IMR-90 (cell line): Measurements from ENCODE around the gene YJEFN3. TPM values are rescaled to one million over a fixed set of nuclear protein-coding genes. Genes with fewer than 3 reads are reported as not detected.
A peak's percentile ranks its signal among the peaks of the same experiment; 100 is the strongest.

Experiments used
- ATAC-seq: fragments of 200-7000 bp; cut with Tn5 transposase; 2 replicates; pipeline ENCODE4 v1.9.1; 2020; ENCODE audit warnings: low read depth, mild to moderate bottlenecking, moderate library complexity
- BruUV-seq: library from RNA; stranded (reverse); fragments of 400-500 nt; replicated peaks from 2 replicates; lab custom pipeline; 2021; lab: Mats Ljungman, UMichigan
- CTCF ChIA-PET: fragments of 300-600 bp; formaldehyde crosslinking; extraction: SDS; loops from one replicate; lab custom pipeline; 2021; ENCODE audit warnings: antibody characterized with exemption; lab: Yijun Ruan, JAX
- POLR2A ChIA-PET: fragments of 300-600 bp; sonication (Branson Sonifier 250); formaldehyde crosslinking; loops from one replicate; lab custom pipeline; 2022; ENCODE audit warnings: antibody characterized with exemption; ENCODE audit not compliant: unreplicated experiment; lab: Charles Lee
- DNase-seq: peaks from one replicate; pipeline ENCODE4 v3.0.0; 2013
- H2AFZ ChIP-seq: replicated peaks from 2 replicates; pipeline ENCODE3; 2013; ENCODE audit warnings: low read length, mild to moderate bottlenecking; ENCODE audit not compliant: poor library complexity
- H2AK5ac ChIP-seq: 2 replicates; pipeline ENCODE4 v1.6.1; 2013; ENCODE audit warnings: low read depth, low read length, inconsistent platforms
- H2AK9ac ChIP-seq: replicated peaks from 2 replicates; pipeline ENCODE3; 2013; ENCODE audit warnings: mild to moderate bottlenecking, low read depth, low read length, moderate library complexity; ENCODE audit not compliant: poor library complexity
- H2BK120ac ChIP-seq: 2 replicates; pipeline ENCODE4 v1.6.1; 2013; ENCODE audit warnings: low read depth, low read length, inconsistent platforms
- H2BK15ac ChIP-seq: 3 replicates; pipeline ENCODE4 v1.6.1; 2013; ENCODE audit warnings: low read depth, low read length, inconsistent platforms
- H2BK20ac ChIP-seq: 2 replicates; pipeline ENCODE4 v1.6.1; 2013; ENCODE audit warnings: low read depth, mild to moderate bottlenecking, inconsistent platforms, low read length, moderate library complexity
- H2BK5ac ChIP-seq: 2 replicates; pipeline ENCODE4 v1.6.1; 2013; ENCODE audit warnings: mild to moderate bottlenecking, low read depth, low read length, inconsistent platforms; ENCODE audit not compliant: poor library complexity, severe bottlenecking
- H3K14ac ChIP-seq: replicated peaks from 2 replicates; pipeline ENCODE4 v1.6.1; 2013; ENCODE audit warnings: low read depth, low read length, inconsistent platforms
- H3K18ac ChIP-seq: 2 replicates; pipeline ENCODE4 v1.6.1; 2013; ENCODE audit warnings: low read depth, low read length, control low read depth
- H3K23ac ChIP-seq: 2 replicates; pipeline ENCODE4 v1.6.1; 2013; ENCODE audit warnings: low read depth, low read length, inconsistent platforms
- H3K27ac ChIP-seq: 2 replicates; pipeline ENCODE4 v1.5.1; 2013; ENCODE audit warnings: mild to moderate bottlenecking, control low read depth, low read length; ENCODE audit not compliant: insufficient read depth
- H3K27me3 ChIP-seq: 2 replicates; pipeline ENCODE4 v1.6.1; 2013; ENCODE audit warnings: low read length; ENCODE audit not compliant: control insufficient read depth, insufficient read depth
- H3K36me3 ChIP-seq: 2 replicates; pipeline ENCODE4 v1.6.1; 2013; ENCODE audit warnings: low read length, mixed read lengths; ENCODE audit not compliant: control insufficient read depth, insufficient read depth
- H3K4ac ChIP-seq: 2 replicates; pipeline ENCODE4 v1.6.1; 2013; ENCODE audit warnings: low read depth, low read length, inconsistent platforms
- H3K4me1 ChIP-seq: 2 replicates; pipeline ENCODE4 v1.6.1; 2013; ENCODE audit warnings: low read length, mixed read lengths; ENCODE audit not compliant: control insufficient read depth, insufficient read depth
- H3K4me2 ChIP-seq: 2 replicates; pipeline ENCODE4 v1.6.1; 2013; ENCODE audit warnings: low read depth, mild to moderate bottlenecking, control low read depth, low read length, moderate library complexity
- H3K4me3 ChIP-seq: 2 replicates; pipeline ENCODE4 v1.5.1; 2013; ENCODE audit warnings: low read depth, mild to moderate bottlenecking, control low read depth, low read length, moderate library complexity; ENCODE audit not compliant: insufficient read depth
- H3K56ac ChIP-seq: 2 replicates; pipeline ENCODE4 v1.6.1; 2013; ENCODE audit warnings: low read length, inconsistent platforms; ENCODE audit not compliant: insufficient read depth; ENCODE audit errors: extremely low read depth
- H3K79me1 ChIP-seq, 2 experiments: 2 replicates each; pipeline ENCODE4 v1.6.1; 2013; ENCODE audit warnings: low read length in 2 of 2, inconsistent platforms in 1 of 2, low read depth in 1 of 2
- H3K9ac ChIP-seq: 2 replicates; pipeline ENCODE4 v1.6.1; 2013; ENCODE audit warnings: low read depth, low read length, control low read depth
- H3K9me1 ChIP-seq: 2 replicates; pipeline ENCODE4 v1.6.1; 2013; ENCODE audit warnings: low read length, inconsistent platforms; ENCODE audit not compliant: insufficient read depth
- H3K9me3 ChIP-seq: 2 replicates; pipeline ENCODE4 v1.6.1; 2013; ENCODE audit warnings: low read length; ENCODE audit not compliant: control insufficient read depth, insufficient read depth
- H4K20me1 ChIP-seq: 2 replicates; pipeline ENCODE4 v1.6.1; 2013; ENCODE audit warnings: low read length, inconsistent platforms; ENCODE audit not compliant: insufficient read depth
- H4K5ac ChIP-seq: 2 replicates; pipeline ENCODE4 v1.6.1; 2013; ENCODE audit warnings: mild to moderate bottlenecking, low read depth, low read length, control low read depth
- H4K8ac ChIP-seq, 2 experiments: 2 replicates each; pipeline ENCODE4 v1.6.1; 2013; ENCODE audit warnings: low read depth in 2 of 2, low read length in 2 of 2, control low read depth in 1 of 2, inconsistent platforms in 1 of 2
- H4K91ac ChIP-seq: 2 replicates; pipeline ENCODE4 v1.6.1; 2013; ENCODE audit warnings: low read depth, low read length, inconsistent platforms; ENCODE audit not compliant: insufficient read depth
- CTCF ChIP-seq: conservative IDR thresholded peaks from 2 replicates; pipeline ENCODE4 v1.5.1; 2012; ENCODE audit warnings: mild to moderate bottlenecking, low read depth, low read length, improper control_type of control experiment
- ELK1 ChIP-seq: fragments of 150-350 bp; IDR thresholded peaks from 2 replicates; pipeline ENCODE4 v1.6.1; 2016; ENCODE audit warnings: low read depth, mild to moderate bottlenecking, low read length, moderate library complexity, borderline replicate concordance
- RAD21 ChIP-seq: IDR thresholded peaks from 2 replicates; pipeline ENCODE4 v1.6.1; 2012; ENCODE audit warnings: low read length, improper control_type of control experiment
- RCOR1 ChIP-seq: IDR thresholded peaks from 2 replicates; pipeline ENCODE4 v1.6.1; 2012; ENCODE audit warnings: mild to moderate bottlenecking, low read length, improper control_type of control experiment; ENCODE audit not compliant: insufficient replicate concordance
- SMC3 ChIP-seq: fragments of 150-350 bp; IDR thresholded peaks from 2 replicates; pipeline ENCODE4 v1.6.1; 2016; ENCODE audit warnings: low read depth, mild to moderate bottlenecking, antibody characterized with exemption, low read length, moderate library complexity
- WGBS, 2 experiments: methylation state at CpG; one replicate each; pipeline versions ENCODE4 v1.1.5 to v1.1.7; 2013; ENCODE audit warnings: missing lambda C conversion rate in 2 of 2; ENCODE audit not compliant: insufficient read length in 1 of 2; ENCODE audit errors: extremely low coverage in 2 of 2; 5-methylcytosine and 5-hydroxymethylcytosine counted together
- dilution Hi-C: fragments of 300-500 bp; cut with HindIII; formaldehyde crosslinking; loops from one replicate; pipeline ENCODE4 v1.14.3; 2018; ENCODE audit warnings: low sequenced_read_pairs; ENCODE audit not compliant: unreplicated experiment
- in situ Hi-C: fragments of 300-500 bp; cut with MboI; formaldehyde crosslinking; loops from 3 replicates; pipeline ENCODE4 v1.14.3; 2019; ENCODE audit warnings: low sequenced_read_pairs, inconsistent platforms, mixed read lengths
- intact Hi-C: fragments of 100-400 bp; cut with micrococcal nuclease; formaldehyde crosslinking; loops from 2 replicates; pipeline ENCODE4 v1.10.0; 2022
- polyA plus RNA-seq, 3 experiments: library from polyadenylated mRNA; depleted of rRNA; stranded (reverse); fragments of >200 nt; gene quantifications; 2 replicates each; pipeline ENCODE4 v1.2.3, GENCODE V29; 2012; ENCODE audit warnings: low replicate concordance in 1 of 3
- total RNA-seq: library from RNA; depleted of rRNA; stranded (reverse); fragments of >200 nt; gene quantifications from 2 replicates; pipeline ENCODE4 v1.2.3, GENCODE V29; 2012

The YJEFN3 gene
- total and polyA plus RNA-seq, 2 of the 4 experiments (the other 2 are of a cell fraction) = 0.72 to 4.0 TPM

GRCh38 chr19:19480688-19481087 lies 48.0 kb upstream of the YJEFN3 start (continued):
- no peak for TF ChIP-seq CTCF
- TF ChIP-seq RAD21 = no peak

- H3K9ac ChIP-seq = no peak overlapping the region
- H4K20me1 ChIP-seq = peaks cover 20% of the 10 kb centered on the region
- no TSS peak for BruUV-seq
- POLR2A ChIA-PET = interaction anchor here (0.6 kb wide), 1 partner anchor 79 kb away, joined by 5 read pairs; no protein-coding TSS in a partner anchor
- no peak overlapping the region for H3K56ac ChIP-seq
- peaks cover 26% of the 10 kb centered on the region for H3K4me1 ChIP-seq
- DNase-seq = peak; percentile 61
- H2BK5ac ChIP-seq = no peak overlapping the region
- H3K27me3 ChIP-seq = no peaks in the 10 kb centered on the region
- no peaks in the 10 kb centered on the region for H3K9me3 ChIP-seq
- no peak overlapping the region for H4K5ac ChIP-seq
- no peak overlapping the region for H3K23ac ChIP-seq
- no peak overlapping the region for H2AFZ ChIP-seq
- H2BK20ac ChIP-seq = no peak overlapping the region
- no peak overlapping the region for H3K18ac ChIP-seq
- peak overlapping the region; percentile 31; the same call in 1 of the 2 replicates for H2AK5ac ChIP-seq
- H3K9me1 ChIP-seq = peaks cover 16% of the 10 kb centered on the region
- H3K4ac ChIP-seq = no peak overlapping the region
- H3K27ac ChIP-seq = 0 out of 2 replicates have a peak overlapping the region, but pooled peaks have one; percentile 20
- H3K14ac ChIP-seq = no peak overlapping the region
- intact Hi-C loops (no loop called here), in situ Hi-C loops (no loop called here), dilution Hi-C loops (no loop called here)
- H2BK120ac ChIP-seq = no peak overlapping the region
- CTCF ChIA-PET = no interaction called here
- no peak overlapping the region for H3K4me3 ChIP-seq
- H3K36me3 ChIP-seq = peaks cover 4% of the 10 kb centered on the region; the same call in 1 of the 2 replicates
- H4K8ac ChIP-seq = peak overlapping the region in 1 of 2 experiments; percentile 13; a peak in 1 of 4 replicates
- H2AK9ac ChIP-seq = no peak overlapping the region
- TF ChIP-seq CTCF = no peak
- TF ChIP-seq SMC3 = no peak
- TF ChIP-seq RCOR1 = no peak
- TF ChIP-seq ELK1 = no peak
- H3K4me2 ChIP-seq = no peak overlapping the region
- ATAC-seq = 0 out of 2 replicates have a peak, but pooled peaks have one; percentile 22
- no peak overlapping the region for H2BK15ac ChIP-seq
- WGBS, 2 experiments = 55% methylated on average over 6 of the region's 19 CpGs; no CpG with 5 or more reads in 1 of the 2 experiments
- peaks cover 18 to 88% of the 10 kb centered on the region in 2 experiments for H3K79me1 ChIP-seq
- no peak overlapping the region for H4K91ac ChIP-seq
These were observed 45.7 kb upstream of the YJEFN3 start for GRCh38 chr19:19482809-19483596.
